A673 (cell line): Measurements from ENCODE around the gene CCR6. TPM values are rescaled to one million over a fixed set of nuclear protein-coding genes. Genes with fewer than 3 reads are reported as not detected.

ENCODE experiments used
- BruUV-seq: library from RNA; stranded (reverse); fragments of 400-500 nt; replicated peaks from 2 replicates; lab custom pipeline; 2021; lab: Mats Ljungman, UMichigan
- CTCF ChIA-PET: fragments of 300-600 bp; sonication (Branson Sonifier 250); formaldehyde crosslinking; loops from one replicate; lab custom pipeline; 2022; ENCODE audit warnings: antibody characterized with exemption; lab: Charles Lee
- POLR2A ChIA-PET: fragments of 300-600 bp; sonication (Branson Sonifier 250); formaldehyde crosslinking; loops from one replicate; lab custom pipeline; 2022; ENCODE audit warnings: antibody characterized with exemption; ENCODE audit not compliant: low non-redundant PET; lab: Charles Lee
- DNase-seq: peaks from one replicate; pipeline ENCODE4 v3.0.0-alpha.2; 2015; ENCODE audit warnings: low spot score
- H3K27ac ChIP-seq: fragments of 200-600 bp; sonication (generic); 2 replicates; pipeline ENCODE4 v1.5.1; 2016; ENCODE audit warnings: mixed run types, low read depth, mild to moderate bottlenecking, mixed read lengths, antibody characterized with exemption, low read length; ENCODE audit not compliant: poor library complexity, severe bottlenecking
- H3K27me3 ChIP-seq: fragments of 200-600 bp; sonication (generic); replicated peaks from 2 replicates; pipeline ENCODE4 v1.6.1; 2017; ENCODE audit warnings: mixed run types, low read depth, mild to moderate bottlenecking, mixed read lengths, antibody characterized with exemption, low read length; ENCODE audit not compliant: insufficient read depth, poor library complexity
- H3K36me3 ChIP-seq: fragments of 200-600 bp; sonication (generic); 2 replicates; pipeline ENCODE4 v1.6.1; 2016; ENCODE audit warnings: mixed run types, mild to moderate bottlenecking, mixed read lengths, antibody characterized with exemption, low read length; ENCODE audit not compliant: insufficient read depth, poor library complexity, severe bottlenecking
- H3K4me1 ChIP-seq: fragments of 200-600 bp; sonication (generic); 2 replicates; pipeline ENCODE4 v1.6.1; 2017; ENCODE audit warnings: mixed run types, mild to moderate bottlenecking, mixed read lengths, antibody characterized with exemption, low read length; ENCODE audit not compliant: insufficient read depth, poor library complexity, severe bottlenecking
- H3K4me3 ChIP-seq: fragments of 200-600 bp; sonication (generic); 2 replicates; pipeline ENCODE4 v1.5.1; 2016; ENCODE audit warnings: low read depth, mixed run types, mild to moderate bottlenecking, mixed read lengths, low read length; ENCODE audit not compliant: poor library complexity, severe bottlenecking
- H3K9me3 ChIP-seq: fragments of 200-600 bp; sonication (generic); 2 replicates; pipeline ENCODE4 v1.6.1; 2016; ENCODE audit warnings: mixed run types, low read depth, mild to moderate bottlenecking, mixed read lengths, antibody characterized with exemption, low read length; ENCODE audit not compliant: poor library complexity, severe bottlenecking
- EZH2 ChIP-seq: fragments of 200-600 bp; sonication (generic); IDR thresholded peaks from 2 replicates; pipeline ENCODE4 v1.6.1; 2017; ENCODE audit warnings: borderline replicate concordance, low read depth, mild to moderate bottlenecking, mixed read lengths, antibody characterized with exemption, low read length; ENCODE audit not compliant: poor library complexity, severe bottlenecking
- intact Hi-C: fragments of 100-400 bp; cut with micrococcal nuclease; formaldehyde crosslinking; loops from one replicate; pipeline ENCODE4 v1.10.0; 2022; ENCODE audit not compliant: unreplicated experiment
- total RNA-seq: library from RNA; stranded (reverse); gene quantifications from 2 replicates; pipeline ENCODE4 v1.2.3, GENCODE V29; 2021
- TF ChIP-seq, protein P1 (sequence below): fragments of 300-800, 200-600 bp; sonication (generic); conservative IDR thresholded peaks from 2 replicates; pipeline ENCODE4 v1.5.1; 2017; ENCODE audit warnings: low read depth, mild to moderate bottlenecking, antibody characterized with exemption, low read length, moderate library complexity, mixed read lengths

The CCR6 gene
- total RNA-seq, 1 experiment from 2014 or later: not detected

DNA sequence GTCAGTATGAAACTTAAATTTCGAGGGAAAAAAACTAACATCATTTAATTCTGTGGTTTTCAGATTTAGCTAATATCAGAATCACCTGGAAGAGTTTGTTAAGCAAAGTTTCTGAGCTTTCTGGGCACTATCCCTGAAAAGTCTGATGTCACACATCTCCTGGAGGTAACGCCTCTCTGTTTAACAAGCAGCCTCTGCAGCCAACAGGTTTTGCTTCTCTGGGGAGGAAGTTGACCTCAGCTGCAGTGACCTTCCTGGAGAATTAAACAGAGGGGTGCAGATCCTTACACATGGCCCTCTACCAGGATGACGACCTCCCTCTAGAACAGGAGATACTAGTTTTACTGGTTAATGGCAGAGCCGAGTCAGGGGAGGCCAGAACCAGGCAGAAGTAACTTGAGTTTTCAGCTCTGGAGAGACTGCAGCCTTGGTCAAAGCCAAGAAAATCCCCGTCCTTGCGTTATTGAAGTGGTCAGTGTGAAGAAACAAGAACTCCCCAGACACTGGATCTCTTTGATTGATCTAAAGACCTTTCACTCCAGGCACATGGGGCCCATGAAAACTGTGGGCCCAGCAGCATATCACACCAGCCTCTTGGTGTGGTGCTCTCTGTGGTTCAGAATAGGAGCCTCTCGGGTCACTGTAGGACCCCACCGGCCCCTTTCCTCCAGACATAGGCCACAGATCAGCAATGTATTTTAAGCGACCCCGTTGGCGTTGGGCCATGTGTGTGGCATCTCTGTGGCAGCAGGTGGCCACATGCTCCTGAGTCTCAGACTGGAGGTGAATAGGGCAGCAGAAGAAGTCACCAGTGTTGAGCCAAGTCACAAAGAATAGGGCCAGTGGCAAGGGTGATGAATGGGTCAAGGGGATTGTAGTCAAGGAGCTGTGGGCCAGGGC lies 33.4 kb upstream of the CCR6 start:
- intact Hi-C loops: no loop called here
- no TSS peak for BruUV-seq
- Histone ChIP-seq H3K36me3 (no peaks in the 10 kb centered on the region), H3K9me3 (peaks cover 10% of the 10 kb centered on the region), H3K4me1 (no peaks in the 10 kb centered on the region), H3K27me3 (no peaks in the 10 kb centered on the region), H3K27ac (no peak overlapping the region), H3K4me3 (no peak overlapping the region)
- no peak for TF ChIP-seq EZH2
- TF ChIP-seq, protein P1, sequence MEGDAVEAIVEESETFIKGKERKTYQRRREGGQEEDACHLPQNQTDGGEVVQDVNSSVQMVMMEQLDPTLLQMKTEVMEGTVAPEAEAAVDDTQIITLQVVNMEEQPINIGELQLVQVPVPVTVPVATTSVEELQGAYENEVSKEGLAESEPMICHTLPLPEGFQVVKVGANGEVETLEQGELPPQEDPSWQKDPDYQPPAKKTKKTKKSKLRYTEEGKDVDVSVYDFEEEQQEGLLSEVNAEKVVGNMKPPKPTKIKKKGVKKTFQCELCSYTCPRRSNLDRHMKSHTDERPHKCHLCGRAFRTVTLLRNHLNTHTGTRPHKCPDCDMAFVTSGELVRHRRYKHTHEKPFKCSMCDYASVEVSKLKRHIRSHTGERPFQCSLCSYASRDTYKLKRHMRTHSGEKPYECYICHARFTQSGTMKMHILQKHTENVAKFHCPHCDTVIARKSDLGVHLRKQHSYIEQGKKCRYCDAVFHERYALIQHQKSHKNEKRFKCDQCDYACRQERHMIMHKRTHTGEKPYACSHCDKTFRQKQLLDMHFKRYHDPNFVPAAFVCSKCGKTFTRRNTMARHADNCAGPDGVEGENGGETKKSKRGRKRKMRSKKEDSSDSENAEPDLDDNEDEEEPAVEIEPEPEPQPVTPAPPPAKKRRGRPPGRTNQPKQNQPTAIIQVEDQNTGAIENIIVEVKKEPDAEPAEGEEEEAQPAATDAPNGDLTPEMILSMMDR: no peak
- POLR2A ChIA-PET: interaction anchor here (0.6 kb wide), 1 partner anchor 84 kb away, joined by 4 read pairs; no protein-coding TSS in a partner anchor
- DNase-seq: no peak
- CTCF ChIA-PET: no interaction called here

DNA sequence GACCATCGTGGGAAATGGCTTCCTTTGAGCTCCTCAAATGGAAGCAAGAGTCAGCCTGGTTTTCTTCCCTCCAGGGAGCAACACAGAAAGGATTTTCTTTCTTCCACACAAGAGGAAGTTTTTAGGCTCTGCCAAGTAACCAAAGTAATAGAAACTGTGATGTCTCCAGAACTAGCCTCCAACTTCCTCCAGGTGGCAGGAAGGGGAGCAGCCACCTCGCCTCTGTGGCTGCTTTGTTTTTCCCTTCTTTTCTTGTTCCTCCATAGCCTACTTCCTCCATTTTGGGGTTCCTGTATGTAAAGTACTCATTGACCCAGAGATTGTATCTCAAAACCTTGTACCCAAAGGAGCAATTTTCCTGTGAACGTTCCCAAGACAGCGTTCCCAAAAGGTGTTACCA lies 32.7 kb upstream of the CCR6 start:
- BruUV-seq: no TSS peak
- H3K36me3 ChIP-seq: no peaks in the 10 kb centered on the region
- H3K27me3 ChIP-seq: no peaks in the 10 kb centered on the region
- ChIA-PET CTCF (no interaction called here), POLR2A (no interaction called here)
- TF ChIP-seq, protein P1: no peak
- TF ChIP-seq EZH2: no peak
- no peak overlapping the region for H3K4me3 ChIP-seq
- no peaks in the 10 kb centered on the region for H3K4me1 ChIP-seq
- H3K27ac ChIP-seq: no peak overlapping the region
- intact Hi-C loops: no loop called here
- DNase-seq: no peak
- peaks cover 10% of the 10 kb centered on the region for H3K9me3 ChIP-seq

DNA sequence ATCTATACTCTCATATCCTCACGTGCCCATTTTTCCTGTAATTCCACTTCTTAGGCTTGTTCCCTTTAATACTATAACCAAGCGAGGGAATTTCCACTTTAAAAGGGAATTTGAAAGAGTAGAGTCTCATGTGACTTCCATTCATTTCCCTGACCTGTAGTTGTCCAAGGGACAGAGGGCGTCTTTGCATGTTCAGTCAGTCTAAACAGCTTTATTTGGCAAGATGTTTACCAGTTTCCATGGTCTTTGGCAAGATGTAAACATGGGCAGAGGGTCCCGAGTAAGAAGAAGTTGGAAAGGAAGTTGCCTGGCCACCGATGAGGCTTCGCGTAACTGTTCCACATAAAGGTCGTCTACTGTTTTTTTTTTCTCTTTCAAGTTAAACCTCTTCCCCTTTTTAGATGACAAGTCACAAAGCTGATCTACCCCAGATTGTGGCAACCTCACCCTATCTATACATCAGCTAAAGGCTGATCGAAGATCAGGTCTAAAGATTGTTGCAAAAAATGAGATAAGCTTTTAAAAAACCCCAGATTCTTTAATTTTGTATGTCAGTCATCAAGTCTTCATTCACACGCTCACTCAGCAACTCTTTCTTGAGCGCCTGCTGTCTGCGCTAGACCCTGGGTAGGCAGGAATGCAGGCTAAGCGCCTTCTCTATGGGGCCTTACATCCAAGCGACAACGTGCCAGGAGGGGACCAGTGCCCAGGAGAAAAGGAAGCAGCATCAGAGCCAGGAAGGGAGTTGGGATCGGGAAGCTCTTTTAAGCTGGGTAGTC lies 31.7 kb upstream of the CCR6 start:
- Histone ChIP-seq H3K4me1 (no peaks in the 10 kb centered on the region), H3K27ac (no peak overlapping the region), H3K36me3 (no peaks in the 10 kb centered on the region), H3K9me3 (peaks cover 10% of the 10 kb centered on the region), H3K27me3 (no peaks in the 10 kb centered on the region), H3K4me3 (no peak overlapping the region)
- TF ChIP-seq, protein P1: no peak
- no peak for TF ChIP-seq EZH2
- CTCF ChIA-PET: interaction anchor here (0.7 kb wide), 1 partner anchor 33 kb away, joined by 3 read pairs; no protein-coding TSS in a partner anchor
- POLR2A ChIA-PET: no interaction called here
- no peak for DNase-seq
- no TSS peak for BruUV-seq
- intact Hi-C loops: no loop called here
